HCT116 (cell line): ENCODE results near the gene SUPT5H. TPM values are rescaled to one million over a fixed set of nuclear protein-coding genes. Genes with fewer than 3 reads are reported as not detected.

Experiments used
- ATAC-seq: fragments of 200-7000 bp; cut with Tn5 transposase; 2 replicates; pipeline ENCODE4 v1.9.1; 2020; ENCODE audit warnings: mild to moderate bottlenecking, moderate library complexity
- BruUV-seq: library from RNA; stranded (reverse); fragments of 400-500 nt; replicated peaks from 2 replicates; lab custom pipeline; 2021; lab: Mats Ljungman, UMichigan
- CTCF ChIA-PET: fragments of 300-600 bp; sonication (Branson Sonifier 250); formaldehyde crosslinking; loops from one replicate; lab custom pipeline; 2021; ENCODE audit warnings: antibody characterized with exemption; lab: Charles Lee
- POLR2A ChIA-PET: fragments of 300-600, 350-600 bp; sonication (Branson Sonifier 250); formaldehyde crosslinking; loops from one replicate; lab custom pipeline; 2021; ENCODE audit warnings: antibody characterized with exemption; lab: Charles Lee
- RAD21 ChIA-PET, 2 experiments: fragments of 300-600 bp; sonication (Branson Sonifier 250); formaldehyde crosslinking; loops; one replicate each; lab custom pipeline; 2023; ENCODE audit warnings: low total read pairs in 2 of 2; ENCODE audit not compliant: uncharacterized antibody in 2 of 2, unreplicated experiment in 2 of 2, low non-redundant PET in 1 of 2; lab: Charles Lee
- DNase-seq: peaks from one replicate; pipeline ENCODE4 v3.0.0-alpha.2; 2010; ENCODE audit warnings: low read depth, low spot score
- H2AFZ ChIP-seq: fragments of 200-600 bp; shearing (Covaris generic), sonication (generic); 2 replicates; pipeline ENCODE4 v1.6.1; 2017; ENCODE audit warnings: low read depth, mixed run types, mixed read lengths, antibody characterized with exemption, low read length; ENCODE audit not compliant: poor library complexity, severe bottlenecking
- H3K27ac ChIP-seq: 2 replicates; pipeline ENCODE4 v1.5.1; 2012; ENCODE audit warnings: low read depth, low read length
- H3K27me3 ChIP-seq: fragments of 200-600 bp; sonication (generic); 2 replicates; pipeline ENCODE4 v1.6.1; 2016; ENCODE audit warnings: mixed run types, low read length, mixed read lengths; ENCODE audit not compliant: insufficient read depth
- H3K36me3 ChIP-seq, 2 experiments: fragments of 200-500 bp in 1 of 2; fragments of 200-600 bp in 1 of 2; sonication (Bioruptor generic) in 1 of 2; sonication (generic) in 1 of 2; 2 replicates each; pipeline versions ENCODE4 v1.5.1 to v1.6.1; 2014 to 2016; ENCODE audit warnings: low read length in 2 of 2, inconsistent platforms in 1 of 2, mixed read lengths in 1 of 2, mixed run types in 1 of 2; ENCODE audit not compliant: insufficient read depth in 2 of 2, control insufficient read depth in 1 of 2
- H3K4me1 ChIP-seq, 2 experiments: fragments of 200-600 bp in 1 of 2; sonication (generic) in 1 of 2; 2 replicates each; pipeline versions ENCODE4 v1.5.1 to v1.6.1; 2012 to 2017; ENCODE audit warnings: low read length in 2 of 2, inconsistent platforms in 1 of 2, mild to moderate bottlenecking in 1 of 2, mixed read lengths in 1 of 2, mixed run types in 1 of 2, moderate library complexity in 1 of 2; ENCODE audit not compliant: insufficient read depth in 2 of 2, control insufficient read depth in 1 of 2
- H3K4me2 ChIP-seq: fragments of 200-600 bp; sonication (generic); 2 replicates; pipeline ENCODE4 v1.6.1; 2017; ENCODE audit warnings: mixed run types, low read length, mixed read lengths
- H3K4me3 ChIP-seq, 2 experiments: fragments of 200-600 bp in 1 of 2; sonication (generic) in 1 of 2; replicated peaks in 1 of 2; 2 replicates each; pipeline ENCODE4 v1.5.1; 2011 to 2016; ENCODE audit warnings: low read length in 2 of 2, control low read depth in 1 of 2, low read depth in 1 of 2, mild to moderate bottlenecking in 1 of 2, mixed read lengths in 1 of 2, mixed run types in 1 of 2
- H3K79me2 ChIP-seq: fragments of 200-600 bp; sonication (generic); 2 replicates; pipeline ENCODE4 v1.6.1; 2017; ENCODE audit warnings: mild to moderate bottlenecking, mixed run types, low read length, moderate library complexity, mixed read lengths; ENCODE audit not compliant: insufficient read depth
- H3K9ac ChIP-seq: fragments of 200-600 bp; sonication (generic); 2 replicates; pipeline ENCODE4 v1.6.1; 2016; ENCODE audit warnings: low read length, mixed read lengths
- H3K9me2 ChIP-seq: fragments of 200-600 bp; sonication (generic), shearing (Covaris generic); 2 replicates; pipeline ENCODE4 v1.6.1; 2017; ENCODE audit warnings: mixed run types, mild to moderate bottlenecking, moderate library complexity; ENCODE audit not compliant: insufficient read depth
- H3K9me3 ChIP-seq, 2 experiments: fragments of 200-500 bp in 1 of 2; fragments of 200-600 bp in 1 of 2; sonication (Bioruptor generic) in 1 of 2; sonication (generic) in 1 of 2; 2 replicates each; pipeline ENCODE4 v1.6.1; 2014 to 2017; ENCODE audit warnings: low read length in 2 of 2, mixed read lengths in 2 of 2, inconsistent platforms in 1 of 2, low read depth in 1 of 2, mild to moderate bottlenecking in 1 of 2, mixed run types in 1 of 2, moderate library complexity in 1 of 2; ENCODE audit not compliant: control insufficient read depth in 1 of 2, insufficient read depth in 1 of 2
- H4K20me1 ChIP-seq: fragments of 200-600 bp; sonication (generic), shearing (Covaris generic); 2 replicates; pipeline ENCODE4 v1.6.1; 2017; ENCODE audit warnings: mixed run types, mild to moderate bottlenecking, moderate library complexity; ENCODE audit not compliant: insufficient read depth
- CEBPB ChIP-seq: IDR thresholded peaks from 2 replicates; pipeline ENCODE4 v1.6.1; 2012; ENCODE audit warnings: low read depth
- EGR1 ChIP-seq: IDR thresholded peaks from 2 replicates; pipeline ENCODE4 v1.6.1; 2012; ENCODE audit warnings: low read depth
- EZH2 ChIP-seq: fragments of 200-600 bp; sonication (generic); IDR thresholded peaks from 2 replicates; pipeline ENCODE4 v1.6.1; 2017; ENCODE audit warnings: antibody characterized with exemption, mixed run types
- POLR2A ChIP-seq: IDR thresholded peaks from 2 replicates; pipeline ENCODE4 v1.7.0; 2011; ENCODE audit warnings: borderline replicate concordance; ENCODE audit not compliant: insufficient read depth, insufficient read length; ENCODE audit errors: extremely low read depth
- RAD21 ChIP-seq: IDR thresholded peaks from 2 replicates; pipeline ENCODE4 v1.6.1; 2012; ENCODE audit warnings: low read depth, mild to moderate bottlenecking
- SIN3A ChIP-seq: IDR thresholded peaks from 2 replicates; pipeline ENCODE4 v1.6.1; 2012; ENCODE audit warnings: low read depth
- SP1 ChIP-seq: IDR thresholded peaks from 2 replicates; pipeline ENCODE4 v1.6.1; 2012; ENCODE audit warnings: low read depth
- SRF ChIP-seq: IDR thresholded peaks from 2 replicates; pipeline ENCODE4 v1.6.1; 2012; ENCODE audit warnings: low read depth
- TCF7L2 ChIP-seq: IDR thresholded peaks from 2 replicates; pipeline ENCODE4 v1.7.0; 2011; ENCODE audit warnings: borderline replicate concordance, inconsistent platforms; ENCODE audit not compliant: insufficient read depth, insufficient read length; ENCODE audit errors: extremely low read depth
- YY1 ChIP-seq: IDR thresholded peaks from 2 replicates; pipeline ENCODE4 v1.6.1; 2011; ENCODE audit warnings: low read length, low read depth, moderate library complexity, mild to moderate bottlenecking; ENCODE audit not compliant: insufficient replicate concordance; ENCODE audit errors: extremely low read depth
- ZFX ChIP-seq: fragments of 450-650 bp; IDR thresholded peaks from 2 replicates; pipeline ENCODE4 v1.6.1; 2017
- ZNF274 ChIP-seq: fragments of 200-500 bp; sonication (Bioruptor generic); IDR thresholded peaks from 2 replicates; pipeline ENCODE4 v1.6.1; 2014; ENCODE audit warnings: mild to moderate bottlenecking, low read depth, low read length, inconsistent platforms
- intact Hi-C: fragments of 100-400 bp; cut with micrococcal nuclease; formaldehyde crosslinking; loops from 2 replicates; pipeline ENCODE4 v1.10.0; 2022
- total RNA-seq: library from RNA; stranded (reverse); gene quantifications from one replicate; pipeline ENCODE4 v1.2.1, GENCODE V29; 2021; ENCODE audit not compliant: unreplicated experiment
- TF ChIP-seq, protein P1 (sequence below): IDR thresholded peaks from 2 replicates; pipeline ENCODE4 v1.6.1; 2012; ENCODE audit warnings: low read depth
- TF ChIP-seq, protein P2 (sequence below): IDR thresholded peaks from 2 replicates; pipeline ENCODE4 v1.6.1; 2012
- TF ChIP-seq, protein P3 (sequence below): IDR thresholded peaks from 2 replicates; pipeline ENCODE4 v1.6.1; 2011; ENCODE audit warnings: mild to moderate bottlenecking, low read length, moderate library complexity; ENCODE audit not compliant: insufficient replicate concordance; ENCODE audit errors: extremely low read depth

The SUPT5H gene
- total RNA-seq, 1 experiment from 2014 or later = 120 TPM

DNA sequence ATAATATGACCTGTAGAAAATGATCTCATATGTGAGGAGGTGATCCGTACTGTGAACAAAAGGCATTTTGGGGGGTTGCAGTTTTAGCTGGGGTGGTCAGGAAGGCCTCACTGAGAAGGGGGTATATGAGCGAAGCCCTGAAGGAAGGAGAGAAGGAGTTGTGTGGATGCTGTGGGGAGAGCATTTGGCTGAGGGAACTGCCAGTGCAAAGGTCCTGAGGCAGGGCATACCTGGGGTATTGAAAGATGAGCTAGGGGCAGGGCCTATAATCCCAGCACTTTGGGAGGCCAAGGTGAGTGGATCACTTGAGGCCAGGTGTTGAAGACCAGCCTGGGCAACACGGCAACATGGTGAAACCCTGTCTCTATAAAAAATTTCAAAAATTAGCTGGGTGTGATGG lies 72.0 kb downstream of the SUPT5H start:
- intact Hi-C loops = no loop called here
- no TSS peak for BruUV-seq
- RAD21 ChIA-PET = no interaction called here
- POLR2A ChIA-PET = no interaction called here
- H3K9me2 ChIP-seq = no peaks in the 10 kb centered on the region
- DNase-seq (no peak), ATAC-seq (no peak)
- H3K4me1 ChIP-seq = no peaks in the 10 kb centered on the region
- no peak overlapping the region for H3K27ac ChIP-seq
- no peak overlapping the region for H2AFZ ChIP-seq
- H3K9ac ChIP-seq = no peak overlapping the region
- CTCF ChIA-PET = interaction anchor here (1.6 kb wide), 1 partner anchor 15 kb away, joined by 5 read pairs; no protein-coding TSS in a partner anchor
- H3K4me3 ChIP-seq = no peak overlapping the region
- no peaks in the 10 kb centered on the region for H4K20me1 ChIP-seq
- TF ChIP-seq SRF (no peak), EGR1 (no peak), RAD21 (no peak), POLR2A (no peak), SP1 (no peak), TCF7L2 (no peak), CEBPB (no peak), YY1 (no peak), EZH2 (no peak), ZNF274 (no peak), SIN3A (no peak), ZFX (no peak)
- TF ChIP-seq, protein P1, sequence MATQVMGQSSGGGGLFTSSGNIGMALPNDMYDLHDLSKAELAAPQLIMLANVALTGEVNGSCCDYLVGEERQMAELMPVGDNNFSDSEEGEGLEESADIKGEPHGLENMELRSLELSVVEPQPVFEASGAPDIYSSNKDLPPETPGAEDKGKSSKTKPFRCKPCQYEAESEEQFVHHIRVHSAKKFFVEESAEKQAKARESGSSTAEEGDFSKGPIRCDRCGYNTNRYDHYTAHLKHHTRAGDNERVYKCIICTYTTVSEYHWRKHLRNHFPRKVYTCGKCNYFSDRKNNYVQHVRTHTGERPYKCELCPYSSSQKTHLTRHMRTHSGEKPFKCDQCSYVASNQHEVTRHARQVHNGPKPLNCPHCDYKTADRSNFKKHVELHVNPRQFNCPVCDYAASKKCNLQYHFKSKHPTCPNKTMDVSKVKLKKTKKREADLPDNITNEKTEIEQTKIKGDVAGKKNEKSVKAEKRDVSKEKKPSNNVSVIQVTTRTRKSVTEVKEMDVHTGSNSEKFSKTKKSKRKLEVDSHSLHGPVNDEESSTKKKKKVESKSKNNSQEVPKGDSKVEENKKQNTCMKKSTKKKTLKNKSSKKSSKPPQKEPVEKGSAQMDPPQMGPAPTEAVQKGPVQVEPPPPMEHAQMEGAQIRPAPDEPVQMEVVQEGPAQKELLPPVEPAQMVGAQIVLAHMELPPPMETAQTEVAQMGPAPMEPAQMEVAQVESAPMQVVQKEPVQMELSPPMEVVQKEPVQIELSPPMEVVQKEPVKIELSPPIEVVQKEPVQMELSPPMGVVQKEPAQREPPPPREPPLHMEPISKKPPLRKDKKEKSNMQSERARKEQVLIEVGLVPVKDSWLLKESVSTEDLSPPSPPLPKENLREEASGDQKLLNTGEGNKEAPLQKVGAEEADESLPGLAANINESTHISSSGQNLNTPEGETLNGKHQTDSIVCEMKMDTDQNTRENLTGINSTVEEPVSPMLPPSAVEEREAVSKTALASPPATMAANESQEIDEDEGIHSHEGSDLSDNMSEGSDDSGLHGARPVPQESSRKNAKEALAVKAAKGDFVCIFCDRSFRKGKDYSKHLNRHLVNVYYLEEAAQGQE = no peak
- TF ChIP-seq, protein P2, sequence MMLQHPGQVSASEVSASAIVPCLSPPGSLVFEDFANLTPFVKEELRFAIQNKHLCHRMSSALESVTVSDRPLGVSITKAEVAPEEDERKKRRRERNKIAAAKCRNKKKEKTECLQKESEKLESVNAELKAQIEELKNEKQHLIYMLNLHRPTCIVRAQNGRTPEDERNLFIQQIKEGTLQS = no peak
- TF ChIP-seq, protein P3, sequence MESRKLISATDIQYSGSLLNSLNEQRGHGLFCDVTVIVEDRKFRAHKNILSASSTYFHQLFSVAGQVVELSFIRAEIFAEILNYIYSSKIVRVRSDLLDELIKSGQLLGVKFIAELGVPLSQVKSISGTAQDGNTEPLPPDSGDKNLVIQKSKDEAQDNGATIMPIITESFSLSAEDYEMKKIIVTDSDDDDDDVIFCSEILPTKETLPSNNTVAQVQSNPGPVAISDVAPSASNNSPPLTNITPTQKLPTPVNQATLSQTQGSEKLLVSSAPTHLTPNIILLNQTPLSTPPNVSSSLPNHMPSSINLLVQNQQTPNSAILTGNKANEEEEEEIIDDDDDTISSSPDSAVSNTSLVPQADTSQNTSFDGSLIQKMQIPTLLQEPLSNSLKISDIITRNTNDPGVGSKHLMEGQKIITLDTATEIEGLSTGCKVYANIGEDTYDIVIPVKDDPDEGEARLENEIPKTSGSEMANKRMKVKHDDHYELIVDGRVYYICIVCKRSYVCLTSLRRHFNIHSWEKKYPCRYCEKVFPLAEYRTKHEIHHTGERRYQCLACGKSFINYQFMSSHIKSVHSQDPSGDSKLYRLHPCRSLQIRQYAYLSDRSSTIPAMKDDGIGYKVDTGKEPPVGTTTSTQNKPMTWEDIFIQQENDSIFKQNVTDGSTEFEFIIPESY = no peak
- H3K4me2 ChIP-seq = no peak overlapping the region
- no peaks in the 10 kb centered on the region for H3K79me2 ChIP-seq
- no peaks in the 10 kb centered on the region for H3K27me3 ChIP-seq
- no peaks in the 10 kb centered on the region for H3K36me3 ChIP-seq
- H3K9me3 ChIP-seq = no peaks in the 10 kb centered on the region
